SK-N-SH treated with all-trans-retinoic acid at 6 μM for 48 hours (cell line): ENCODE data around the gene PTPRB.

Source experiments
- OSR1 ChIP-seq: fragments of 250-450 bp; sonication (Bioruptor Pico); IDR thresholded peaks from 2 replicates; pipeline ENCODE4 v1.8.0; 2022; ENCODE audit warnings: moderate library complexity, mild to moderate bottlenecking, inconsistent platforms
- ZFP3 ChIP-seq: fragments of 250-450 bp; sonication (Bioruptor Pico); IDR thresholded peaks from 2 replicates; pipeline ENCODE4 v1.5.0; 2020; ENCODE audit warnings: mild to moderate bottlenecking, moderate library complexity

DNA sequence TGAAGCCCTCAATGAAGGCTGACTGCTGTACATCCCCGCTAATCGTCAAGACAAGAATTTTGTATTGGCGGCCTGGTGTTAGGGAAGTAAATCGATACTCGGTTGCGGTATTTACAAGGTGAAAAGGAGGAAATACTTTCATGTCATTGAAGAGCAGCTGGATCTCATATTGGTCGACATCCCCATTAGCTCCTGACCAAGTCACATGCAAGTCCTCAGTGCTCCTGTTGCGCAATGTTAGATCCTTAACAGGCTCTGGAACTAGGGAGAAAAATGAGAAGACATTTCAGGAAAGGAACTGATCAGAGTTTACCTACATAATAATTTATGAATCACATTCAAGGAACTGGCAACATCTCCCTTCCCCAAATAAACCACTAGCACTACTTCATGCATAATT is 66.2 kb downstream of the PTPRB start:
- no peak for TF ChIP-seq OSR1 (CRISPR knock-in tag)
- no peak for TF ChIP-seq ZFP3
